Fibroblast of villous mesenchyme (primary cell): ENCODE results near the gene PARP16. TPM values are rescaled to one million over a fixed set of nuclear protein-coding genes. Genes with fewer than 3 reads are reported as not detected.

ENCODE experiments used
- DNase-seq: peaks from one replicate; pipeline ENCODE4 v3.0.0-alpha.2; 2010; ENCODE audit warnings: low read depth
- H3K4me3 ChIP-seq: 2 replicates; pipeline ENCODE4 v1.5.1; 2011; ENCODE audit warnings: low read depth, mild to moderate bottlenecking, low read length
- CTCF ChIP-seq: IDR thresholded peaks from 2 replicates; pipeline ENCODE4 v1.5.1; 2012; ENCODE audit warnings: low read depth, mild to moderate bottlenecking, low read length; ENCODE audit not compliant: insufficient read depth
- small RNA-seq: library from RNA; depleted of rRNA; stranded (forward); fragments of <200 nt; gene quantifications from one replicate; pipeline ENCODE3, GENCODE V24; 2012
- total RNA-seq: library from RNA; depleted of rRNA; stranded (reverse); fragments of >200 nt; gene quantifications from 2 replicates; pipeline ENCODE4 v1.2.3, GENCODE V29; 2012

Gene PARP16
- total RNA-seq, 1 donor: 3.0 TPM

GRCh38 chr15:65213241-65213640 lies 73.4 kb downstream of the PARP16 start:
- H3K4me3 ChIP-seq: no peak overlapping the region
- no peak for TF ChIP-seq CTCF
- no peak for DNase-seq

GRCh38 chr15:65212097-65212496 lies 74.6 kb downstream of the PARP16 start:
- H3K4me3 ChIP-seq: no peak overlapping the region
- DNase-seq: no peak
- TF ChIP-seq CTCF: peak; percentile 46

GRCh38 chr15:65211482-65211982 lies 75.2 kb downstream of the PARP16 start:
- H3K4me3 ChIP-seq: no peak overlapping the region
- DNase-seq: peak; percentile 49
- TF ChIP-seq CTCF: no peak

- H3K4me3 ChIP-seq: no peak within 1 kb of the TSS
- DNase-seq: no peak
- no peak for TF ChIP-seq CTCF
Measured at GRCh38 chr15:65210770-65211481, 75.8 kb downstream of the PARP16 start, which contains the start of gene CILP. CILP (minus strand) TSS chr15:65211473; CDS start chr15:65209755, 1,718 bp downstream.

GRCh38 chr15:65209701-65210643 lies 76.7 kb downstream of the PARP16 start:
- TF ChIP-seq CTCF: no peak
- H3K4me3 ChIP-seq: no peak overlapping the region
- peak; percentile 34 for DNase-seq

GRCh38 chr15:65208647-65209046 lies 78.0 kb downstream of the PARP16 start:
- DNase-seq: no peak
- TF ChIP-seq CTCF: no peak

More at GRCh38 chr15:65208647-65209046, 78.0 kb downstream of the PARP16 start:
- no peak overlapping the region for H3K4me3 ChIP-seq

Small RNAs within 50 kb of the gene (small RNA-seq; reads per million reads assigned to genes)
- gene AC068213.1 (not detected), gene RNU5A-1 (545 reads per million, percentile 98 among the genes with 10 or more reads in this experiment), gene RNU5B-1 (866 reads per million, percentile 99 among the genes with 10 or more reads in this experiment), gene RNU6-686P (not detected), gene SNORA24B (30.5 reads per million, percentile 95 among the genes with 10 or more reads in this experiment)

Other genes starting within 250 kb of the PARP16 start
- gene SLC51B, start 241.5 kb downstream of the PARP16 start, total RNA-seq: not detected in 2 replicates
- gene RASL12, start 218.9 kb downstream of the PARP16 start, total RNA-seq: under 0.01 and 2.9 TPM in 2 replicates
- gene KBTBD13, start 210.1 kb downstream of the PARP16 start, total RNA-seq: not detected in 2 replicates
- gene UBAP1L, start 171.7 kb downstream of the PARP16 start, total RNA-seq: 1.7 and 2.3 TPM in 2 replicates
- gene PDCD7, start 153.1 kb downstream of the PARP16 start, total RNA-seq: 14.8 and 20.7 TPM in 2 replicates
- 35.1 and 44.5 TPM in 2 replicates for gene CLPX, start 101.5 kb downstream of the PARP16 start, total RNA-seq
- gene CILP, start 75.4 kb downstream of the PARP16 start, total RNA-seq: under 0.01 TPM in 2 replicates
- gene RNU5A-1, start 9.2 kb upstream of the PARP16 start, total RNA-seq: not detected in 2 replicates
- not detected in 2 replicates for gene RNU5B-1, start 17.8 kb upstream of the PARP16 start, total RNA-seq
- under 0.01 TPM in 2 replicates for gene IGDCC3, start 91.1 kb upstream of the PARP16 start, total RNA-seq
- gene IGDCC4, start 136.1 kb upstream of the PARP16 start, total RNA-seq: 2.9 and 3.0 TPM in 2 replicates
- gene DPP8, start 230.8 kb upstream of the PARP16 start, total RNA-seq: 41.6 and 49.2 TPM in 2 replicates
- 57.0 and 92.0 TPM in 2 replicates for gene HACD3, start 243.6 kb upstream of the PARP16 start, total RNA-seq